Fibroblast of gingiva (primary cell): ENCODE measurements around the gene KCNG1.
"Not testable (repeated sequence)": the region's sequence is repeated elsewhere in the genome, so short reads cannot be mapped to it uniquely, and the experiment has no call there.

Experiments used
- DNase-seq: peaks from one replicate; pipeline ENCODE4 v3.0.0-alpha.2; 2011; ENCODE audit warnings: low read depth

Gene KCNG1

DNA sequence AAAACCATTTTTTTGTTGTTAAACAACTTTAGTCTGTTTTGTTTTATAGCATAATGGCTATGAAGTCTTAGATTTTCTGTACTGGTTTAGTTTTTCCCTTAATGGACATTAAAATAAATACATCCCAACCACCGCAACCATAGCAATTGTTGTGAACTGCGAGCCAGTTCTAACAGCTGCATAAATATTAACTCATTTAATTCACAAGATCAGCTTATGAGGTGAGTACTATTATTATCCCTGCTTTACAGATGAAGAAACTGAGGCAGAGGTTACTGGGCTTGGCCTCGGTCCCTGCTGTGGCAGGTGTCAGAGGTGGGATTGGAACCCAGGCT is 41.2 kb downstream of the KCNG1 start:
- no peak for DNase-seq

DNA sequence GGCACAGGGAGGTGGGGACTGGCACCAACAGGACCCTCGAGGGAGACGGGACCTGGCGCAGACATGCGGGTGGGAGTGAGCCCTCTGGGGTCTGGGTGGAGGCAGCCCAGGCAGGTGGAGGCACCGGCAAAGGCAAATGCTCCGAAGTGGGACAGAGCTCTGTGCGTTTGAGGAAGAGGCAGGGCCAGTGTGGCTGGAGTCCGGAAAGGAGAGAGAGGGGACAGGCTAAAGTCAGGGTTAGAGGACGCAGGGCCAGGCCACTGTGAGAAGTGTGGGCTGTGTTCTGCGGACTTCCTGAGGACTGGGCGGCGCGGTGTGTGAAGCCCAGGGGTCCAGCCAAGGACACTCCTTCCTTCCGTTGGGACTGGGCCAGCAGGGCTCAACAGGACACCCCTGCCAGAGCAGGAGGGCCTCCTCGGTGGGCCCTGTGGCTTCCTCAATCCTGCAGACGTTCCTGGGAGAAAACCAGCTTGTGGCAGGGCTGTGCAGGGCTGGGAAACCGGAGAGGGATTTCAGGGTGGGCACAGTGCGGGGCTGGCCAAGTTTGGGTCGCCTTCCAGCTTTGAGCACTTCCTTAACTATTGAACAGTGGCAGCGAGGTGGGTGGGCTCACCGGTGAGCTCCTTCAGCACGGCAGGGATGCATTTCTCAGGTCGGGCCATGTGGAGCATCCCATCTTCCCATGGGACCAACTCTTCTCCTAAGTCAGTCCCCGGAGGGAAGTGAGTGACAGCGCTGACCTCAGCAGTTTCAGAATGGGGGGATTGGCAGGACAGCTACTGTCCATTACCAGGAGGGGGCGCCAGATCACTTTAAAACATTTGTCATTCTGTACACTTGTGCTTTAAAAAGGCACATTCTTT is 41.8 kb downstream of the KCNG1 start:
- peak; percentile 48 for DNase-seq

DNA sequence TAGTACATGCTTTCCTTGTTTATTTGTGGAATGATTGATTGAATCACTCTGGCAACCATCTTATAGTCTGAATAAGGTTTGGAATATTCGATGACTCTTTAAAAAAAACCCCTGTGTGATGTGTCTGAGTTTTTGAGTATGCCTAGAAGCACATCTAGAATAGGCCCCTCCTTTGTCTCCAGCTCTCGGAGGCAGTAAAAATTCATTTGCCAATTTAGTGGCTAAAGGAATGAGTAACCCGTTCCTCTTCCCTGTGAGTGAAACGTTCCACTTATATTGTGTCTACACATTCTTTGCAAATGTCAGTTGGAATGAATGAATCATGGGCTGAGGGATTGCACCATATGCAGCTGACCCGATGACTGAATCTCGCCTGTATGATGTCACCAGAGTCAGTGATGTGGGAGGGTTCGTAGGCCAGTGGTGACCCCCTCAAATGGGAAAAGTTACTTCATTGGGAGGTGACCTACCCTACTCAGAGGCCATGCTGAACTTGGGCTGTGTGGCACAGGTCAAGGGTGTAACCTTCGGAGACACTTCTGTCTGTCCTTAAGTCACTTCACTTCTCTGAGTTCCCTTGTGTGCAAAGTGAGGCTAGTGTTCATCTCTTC is 42.7 kb downstream of the KCNG1 start:
- DNase-seq: peak; percentile 96

DNA sequence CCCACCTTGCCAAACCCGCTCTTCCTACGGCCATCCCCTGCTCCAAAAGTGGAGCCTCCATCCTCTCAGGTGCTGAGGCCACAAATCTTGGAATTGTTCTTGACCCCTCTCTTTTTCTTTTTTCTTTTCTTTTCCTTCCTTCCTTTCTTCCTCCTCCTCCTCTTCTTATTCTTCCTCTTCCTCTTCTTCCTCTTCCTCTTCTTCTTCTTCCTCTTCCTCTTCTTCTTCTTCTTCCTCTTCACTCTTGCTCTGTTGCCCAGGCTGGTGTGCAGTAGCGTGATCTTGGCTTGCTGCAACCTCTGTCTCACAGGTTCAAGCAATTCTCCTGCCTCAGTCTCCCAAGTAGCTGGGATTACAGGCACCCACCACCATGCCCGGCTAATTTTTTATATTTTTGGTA is 44.4 kb downstream of the KCNG1 start:
- not testable (repeated sequence) for DNase-seq

DNA sequence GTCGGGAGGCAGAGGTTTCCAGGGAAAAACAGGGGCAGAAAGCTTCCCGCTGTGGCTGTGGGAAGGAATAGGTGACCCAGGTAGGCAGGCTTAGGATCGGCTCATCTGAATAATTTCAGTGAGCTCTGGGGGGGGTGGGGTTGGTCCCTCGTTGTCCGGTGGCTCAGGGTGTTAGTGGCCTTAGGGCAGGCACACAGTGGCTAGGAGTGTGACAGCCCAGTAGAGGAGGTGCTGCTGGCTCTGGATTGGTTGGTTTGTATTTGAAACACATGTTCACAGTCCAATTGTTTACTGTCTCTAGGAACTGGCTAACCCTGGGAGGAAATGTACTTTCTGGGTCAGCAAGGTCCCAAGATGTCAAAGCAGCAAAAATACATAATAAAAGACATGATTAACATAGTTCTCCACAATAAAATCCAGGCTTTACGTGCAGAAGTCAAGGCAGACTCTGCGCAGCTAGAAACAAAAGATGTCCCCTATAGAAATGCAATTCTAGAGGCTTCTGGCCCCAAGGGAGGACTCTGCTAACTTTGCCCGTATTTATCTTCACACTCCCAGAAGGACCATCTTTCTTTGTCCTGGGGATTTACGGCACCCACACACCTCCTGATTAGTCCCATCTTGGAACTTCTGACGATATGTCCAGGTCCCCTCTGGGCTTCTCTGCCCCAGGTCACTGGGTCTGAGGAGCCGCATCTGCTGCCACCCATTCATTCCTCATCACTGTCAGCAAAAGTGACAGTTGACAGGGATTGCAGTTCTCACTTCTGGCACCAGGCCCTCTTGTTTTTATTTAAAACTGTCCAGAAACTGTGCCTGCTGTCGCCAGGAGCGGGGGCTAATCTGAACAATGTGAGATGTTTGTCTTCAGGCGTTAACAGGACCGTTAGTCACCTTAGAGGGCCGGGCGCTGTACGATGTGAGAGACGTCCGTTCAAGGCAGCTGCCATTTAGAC is 45.6 kb downstream of the KCNG1 start:
- DNase-seq: no peak

DNA sequence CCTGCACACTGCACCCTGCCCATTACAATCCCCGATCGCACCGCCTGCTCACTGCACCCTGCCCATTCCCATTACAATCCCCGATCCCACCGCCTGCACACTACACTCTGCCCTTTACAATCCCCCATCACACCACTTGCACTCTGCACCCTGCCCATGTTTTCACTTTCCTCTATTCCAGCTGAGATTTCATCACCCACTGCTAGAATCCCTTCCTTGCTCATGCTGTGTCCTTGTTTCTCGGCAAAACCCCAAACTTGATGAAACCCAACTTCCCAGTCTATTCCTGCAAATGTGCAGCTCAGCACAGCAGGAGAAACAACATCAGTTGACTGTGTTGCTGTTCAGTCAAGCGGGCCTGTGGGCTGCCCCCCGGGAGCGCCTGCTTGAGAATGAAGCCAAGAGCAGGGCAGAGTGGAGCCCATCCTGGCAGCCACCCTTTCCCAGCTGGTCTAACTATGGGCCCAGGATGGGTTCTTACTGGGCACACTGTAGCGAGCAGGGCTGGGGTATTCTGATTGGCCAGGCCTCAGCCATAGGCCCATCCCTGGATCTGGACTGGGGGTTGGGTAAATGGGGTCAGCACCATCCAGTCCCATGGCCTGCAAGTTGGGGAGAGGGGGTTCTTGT is 47.1 kb downstream of the KCNG1 start:
- no peak for DNase-seq

DNA sequence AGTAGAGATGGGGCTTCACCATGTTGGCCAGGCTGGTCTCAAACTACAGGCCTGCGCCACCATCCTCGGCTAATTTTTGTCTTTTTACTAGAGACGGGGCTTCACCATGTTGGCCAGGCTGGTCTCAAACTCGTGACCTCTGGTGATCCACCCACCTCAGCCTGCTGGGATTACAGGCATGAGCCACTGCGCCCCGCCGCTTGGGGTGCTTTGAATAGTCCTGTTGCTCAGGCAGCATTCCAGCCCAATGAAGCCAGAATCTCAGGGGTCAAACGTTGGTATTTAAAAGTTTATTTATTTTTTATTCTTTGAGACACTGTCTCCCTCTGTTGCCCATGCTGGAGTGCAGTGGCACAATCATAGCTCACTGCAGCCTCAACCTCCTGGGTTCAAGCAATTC is 53.0 kb downstream of the KCNG1 start:
- no peak for DNase-seq

DNA sequence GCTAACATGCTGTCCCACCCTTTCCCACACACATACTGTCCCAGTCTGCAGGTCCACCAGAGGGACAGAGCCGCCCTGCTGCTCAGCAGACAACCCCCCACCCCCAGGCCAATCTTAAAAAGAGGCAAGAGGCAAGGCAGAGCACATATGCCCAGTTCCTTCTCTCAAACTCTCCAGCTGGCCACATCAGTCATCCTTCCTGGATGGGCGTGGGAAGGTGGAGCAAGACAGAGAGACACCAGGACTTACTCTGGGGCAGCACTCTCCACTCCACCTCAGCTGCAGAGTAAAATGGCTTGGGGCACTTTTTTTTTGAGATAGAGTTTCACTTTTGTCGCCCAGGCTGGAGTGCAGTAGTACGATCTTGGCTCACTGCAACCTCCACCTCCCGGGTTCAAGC is 53.5 kb downstream of the KCNG1 start:
- no peak for DNase-seq

DNA sequence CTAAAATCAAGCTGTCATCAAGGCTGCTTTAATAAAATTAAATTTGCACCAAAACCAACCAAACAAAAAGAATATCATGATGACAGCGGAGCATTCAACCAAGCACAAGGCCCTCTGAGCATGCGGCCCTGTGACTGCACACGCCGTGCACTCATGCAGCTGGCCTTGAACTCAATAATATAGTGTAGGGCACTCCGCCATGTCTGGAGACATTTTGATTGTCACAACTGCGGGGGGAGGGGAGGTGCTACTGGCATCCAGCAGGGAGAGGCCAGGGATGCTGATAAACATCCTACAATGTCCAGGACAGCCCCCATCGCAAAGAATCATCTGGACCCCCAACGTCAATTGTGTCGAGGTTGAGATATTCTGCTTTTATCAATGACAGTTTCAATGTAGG is 54.6 kb downstream of the KCNG1 start:
- DNase-seq: no peak

DNA sequence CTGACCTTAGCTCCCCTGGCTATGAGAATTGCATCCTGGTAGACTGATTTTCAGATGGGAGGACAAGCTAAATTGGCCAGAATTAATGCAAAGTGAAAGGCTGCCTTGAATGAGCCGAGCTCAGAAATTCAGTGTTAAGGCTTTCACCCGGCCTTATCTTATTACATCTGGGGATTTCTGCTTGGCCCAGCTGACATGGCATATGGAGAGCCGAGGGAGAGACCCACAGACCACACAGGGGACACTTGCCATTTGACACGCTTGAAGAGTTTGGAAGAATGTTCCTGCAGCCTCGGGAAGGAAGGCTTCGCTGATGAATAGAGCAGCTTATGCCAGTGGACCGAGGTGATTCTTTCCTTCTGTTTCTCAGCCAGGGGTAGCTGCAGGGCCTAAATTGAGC is 55.3 kb downstream of the KCNG1 start:
- DNase-seq: no peak

DNA sequence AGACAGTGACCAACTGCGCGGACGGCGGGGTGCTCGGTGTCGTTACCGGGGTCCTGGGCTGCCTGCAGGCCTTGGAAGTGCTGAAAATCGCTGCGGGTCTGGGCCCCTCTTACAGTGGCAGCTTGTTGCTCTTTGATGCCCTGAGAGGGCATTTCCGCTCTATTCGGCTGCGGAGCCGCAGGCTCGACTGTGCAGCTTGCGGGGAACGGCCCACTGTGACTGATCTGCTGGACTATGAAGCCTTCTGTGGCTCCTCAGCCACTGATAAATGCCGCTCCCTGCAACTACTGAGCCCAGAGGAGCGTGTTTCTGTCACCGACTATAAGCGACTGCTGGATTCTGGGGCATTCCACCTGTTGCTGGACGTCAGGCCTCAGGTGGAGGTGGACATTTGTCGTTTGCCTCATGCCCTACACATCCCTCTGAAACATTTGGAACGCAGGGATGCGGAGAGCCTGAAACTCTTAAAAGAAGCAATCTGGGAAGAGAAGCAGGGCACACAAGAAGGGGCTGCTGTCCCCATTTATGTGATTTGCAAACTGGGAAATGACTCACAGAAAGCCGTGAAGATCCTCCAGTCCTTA is 63.3 kb downstream of the KCNG1 start:
- DNase-seq: no peak

DNA sequence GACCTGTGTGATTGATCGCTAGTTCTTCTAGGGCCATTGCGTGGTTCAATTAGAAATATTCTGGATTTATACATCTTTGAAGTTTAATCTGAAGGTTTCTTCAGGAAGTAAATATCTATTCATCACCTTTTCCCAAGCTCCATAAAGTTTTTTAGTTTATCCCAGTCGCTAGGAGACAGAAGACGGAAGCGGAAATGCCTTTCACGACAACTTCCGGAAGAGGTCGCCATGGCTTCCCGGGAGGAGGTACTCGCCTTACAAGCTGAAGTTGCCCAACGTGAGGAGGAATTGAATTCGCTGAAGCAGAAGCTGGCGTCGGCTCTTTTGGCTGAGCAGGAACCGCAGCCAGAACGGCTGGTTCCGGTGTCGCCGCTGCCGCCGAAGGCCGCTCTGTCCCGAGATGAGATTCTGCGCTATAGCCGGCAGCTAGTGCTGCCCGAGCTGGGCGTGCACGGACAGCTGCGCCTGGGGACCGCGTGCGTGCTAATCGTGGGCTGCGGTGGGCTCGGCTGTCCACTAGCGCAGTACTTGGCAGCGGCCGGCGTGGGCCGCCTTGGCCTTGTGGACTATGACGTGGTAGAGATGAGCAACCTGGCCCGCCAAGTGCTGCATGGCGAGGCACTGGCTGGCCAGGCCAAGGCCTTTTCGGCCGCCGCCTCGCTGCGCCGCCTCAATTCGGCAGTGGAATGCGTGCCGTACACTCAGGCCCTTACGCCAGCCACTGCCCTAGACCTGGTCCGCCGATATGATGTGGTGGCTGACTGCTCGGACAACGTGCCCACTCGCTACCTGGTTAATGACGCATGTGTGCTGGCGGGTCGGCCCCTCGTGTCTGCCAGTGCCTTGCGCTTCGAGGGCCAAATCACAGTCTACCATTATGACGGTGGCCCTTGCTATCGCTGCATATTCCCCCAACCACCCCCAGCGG is 64.0 kb downstream of the KCNG1 start, which contains the start of gene MOCS3:
Gene MOCS3, plus strand, starts transcription at position 204 of the 928 bp plus-strand sequence. Its CDS starts 25 bp downstream, at position 229.
- DNase-seq: peak; percentile 94

DNA sequence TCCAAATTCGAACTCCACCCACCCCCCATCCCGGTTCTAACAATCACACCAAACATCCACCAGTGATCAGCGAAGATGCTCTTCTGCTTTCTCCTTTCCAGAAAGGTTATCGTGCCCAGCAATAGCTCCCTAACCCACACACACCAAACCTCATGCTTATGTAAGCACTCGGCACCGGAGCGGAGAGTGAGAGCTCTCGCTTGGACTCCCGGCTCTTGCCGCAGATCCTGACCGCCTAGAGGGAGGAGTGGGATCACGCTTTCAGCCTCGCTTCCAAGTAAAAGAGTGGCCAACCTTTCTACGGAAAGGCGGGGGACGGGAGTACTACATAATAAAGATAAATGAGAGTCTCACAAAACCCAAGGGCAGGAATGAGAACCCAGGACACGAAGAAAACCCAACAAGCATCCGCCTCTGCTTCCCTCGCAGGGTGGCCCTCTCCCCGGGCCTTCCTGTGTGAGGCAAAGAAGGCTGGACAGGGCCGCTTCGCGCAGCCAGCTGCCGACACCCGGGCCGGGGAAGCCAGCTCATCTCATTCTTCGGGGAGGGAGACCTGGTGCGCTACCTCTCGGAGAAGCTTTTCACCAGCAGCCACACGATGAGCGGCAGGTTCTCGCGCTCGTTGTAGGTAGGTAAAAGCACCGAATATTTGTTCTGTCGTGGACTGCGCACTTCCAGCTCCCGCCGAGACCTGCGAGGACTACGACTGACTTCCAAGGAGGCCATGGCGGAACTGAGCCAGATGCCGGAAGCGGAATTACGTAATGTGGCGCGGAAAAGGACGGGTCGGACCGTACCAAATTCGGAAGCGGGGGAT is 64.9 kb downstream of the KCNG1 start, which contains the start of gene DPM1:
Gene DPM1, minus strand, starts transcription at position 735 of the 817 bp plus-strand sequence. Its CDS starts 9 bp downstream, at position 726.
- peak; percentile 88 for DNase-seq

DNA sequence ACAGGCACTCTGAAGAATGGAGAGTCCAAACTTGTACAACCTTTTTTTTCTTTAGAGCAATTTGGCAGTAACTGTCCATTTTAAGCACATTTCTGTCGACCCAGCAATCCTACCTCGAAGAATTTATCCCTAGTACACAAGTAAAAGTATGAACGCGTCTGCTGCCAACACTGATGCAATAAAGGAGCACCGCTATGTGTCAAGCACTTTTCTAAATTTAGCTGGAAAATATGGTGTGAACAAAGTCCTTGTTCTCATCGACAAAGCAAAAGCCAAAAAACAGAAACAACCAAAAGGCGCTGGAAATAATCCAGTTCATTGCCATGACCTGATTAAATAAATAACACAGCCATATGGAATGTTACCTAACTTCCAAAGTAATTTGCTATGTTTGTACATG is 65.6 kb downstream of the KCNG1 start:
- peak; percentile 27 for DNase-seq

DNA sequence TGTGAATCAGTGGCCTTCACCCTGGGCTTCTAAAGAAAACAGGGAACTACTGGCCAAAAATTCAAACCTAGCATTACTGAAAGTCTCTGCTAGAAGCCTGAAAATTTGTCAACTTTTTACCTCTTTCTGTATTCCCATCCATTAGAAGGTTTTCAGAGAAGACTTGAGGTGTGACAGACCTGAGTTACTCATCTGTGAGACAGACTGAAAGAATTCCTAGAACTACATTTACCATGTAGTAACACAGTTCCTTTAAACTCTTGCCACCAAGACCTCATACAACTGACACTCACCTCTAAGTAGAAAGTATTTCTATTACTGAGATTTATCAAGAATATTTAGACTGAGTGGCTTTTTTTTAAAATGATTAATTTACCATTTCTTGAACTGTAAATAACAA is 69.1 kb downstream of the KCNG1 start:
- no peak for DNase-seq
